K562 (cell line): ENCODE measurements around the gene ZBTB26. TPM values are rescaled to one million over a fixed set of nuclear protein-coding genes. Genes with fewer than 3 reads are reported as not detected.
A peak's percentile ranks its signal among the peaks of the same experiment; 100 is the strongest.

Experiments used
- ATAC-seq: fragments of 200-7000 bp; cut with Tn5 transposase; 3 replicates; pipeline ENCODE4 v1.9.1; 2020; ENCODE audit warnings: moderate library complexity
- BruUV-seq: library from RNA; stranded (reverse); fragments of 400-500 nt; replicated peaks from 2 replicates; lab custom pipeline; 2021; lab: Mats Ljungman, UMichigan
- CTCF ChIA-PET: fragments of 300-600 bp; formaldehyde crosslinking; extraction: SDS; loops from one replicate; lab custom pipeline; 2021; ENCODE audit warnings: low intra/inter-chr PET ratio; lab: Yijun Ruan, JAX
- POLR2A ChIA-PET: fragments of 300-600, 350-650 bp; sonication (Branson Sonifier 250); formaldehyde crosslinking; extraction: SDS; loops from one replicate; lab custom pipeline; 2021; ENCODE audit warnings: antibody characterized with exemption, inconsistent platforms; lab: Yijun Ruan, JAX
- DNase-seq, 4 experiments: peaks; one replicate each; pipeline versions ENCODE4 v3.0.0 to v3.0.0-alpha.2; 2011 to 2018; ENCODE audit warnings: low spot score in 3 of 4, mixed read lengths in 3 of 4; ENCODE audit errors: extremely low read depth in 1 of 4
- FAIRE-seq: peaks from 2 replicates; lab custom pipeline; 2011; peaks lifted over from hg19 to GRCh38; lab: Jason Lieb, UNC
- H2AFZ ChIP-seq: 2 replicates; pipeline ENCODE4 v1.6.0; 2011; ENCODE audit warnings: low read depth, low read length, control low read depth, inconsistent platforms
- H3K27ac ChIP-seq: fragments of 200-600 bp; 3 replicates; pipeline ENCODE4 v1.8.0; 2011; ENCODE audit warnings: low read depth, mild to moderate bottlenecking, control low read depth, inconsistent platforms, low read length, moderate library complexity, mixed read lengths; ENCODE audit errors: extremely low read depth
- H3K27me3 ChIP-seq, 2 experiments: fragments of 300-600 bp in 1 of 2; 2 replicates in 1 of 2; 3 replicates in 1 of 2; pipeline versions ENCODE4 v1.6.0 to v1.8.0; 2011; ENCODE audit warnings: inconsistent platforms in 2 of 2, low read length in 2 of 2, mild to moderate bottlenecking in 1 of 2, mixed read lengths in 1 of 2, moderate library complexity in 1 of 2; ENCODE audit not compliant: control insufficient read depth in 2 of 2, insufficient read depth in 2 of 2
- H3K36me3 ChIP-seq: fragments of 300-600 bp; 3 replicates; pipeline ENCODE4 v1.8.0; 2011; ENCODE audit warnings: mild to moderate bottlenecking, low read length, inconsistent platforms; ENCODE audit not compliant: control insufficient read depth, insufficient read depth
- H3K4me1 ChIP-seq, 2 experiments: fragments of 200-600 bp in 1 of 2; replicated peaks in 1 of 2; 2 replicates in 1 of 2; 3 replicates in 1 of 2; pipeline versions ENCODE4 v1.5.1 to v1.8.0; 2011; ENCODE audit warnings: inconsistent platforms in 2 of 2, low read length in 2 of 2, mild to moderate bottlenecking in 1 of 2, mixed read lengths in 1 of 2, moderate library complexity in 1 of 2; ENCODE audit not compliant: control insufficient read depth in 2 of 2, insufficient read depth in 2 of 2
- H3K4me2 ChIP-seq: 2 replicates; pipeline ENCODE4 v1.6.1; 2011; ENCODE audit warnings: low read length, control low read depth, inconsistent platforms, mixed read lengths; ENCODE audit not compliant: insufficient read depth
- H3K4me3 ChIP-seq: fragments of 200-600 bp; sonication (generic), shearing (Covaris generic); 2 replicates; pipeline ENCODE4 v1.5.1; 2016; ENCODE audit warnings: control low read depth, inconsistent platforms
- H3K79me2 ChIP-seq: fragments of 200-600 bp; 3 replicates; pipeline ENCODE4 v1.8.0; 2011; ENCODE audit warnings: low read length, inconsistent platforms; ENCODE audit not compliant: control insufficient read depth, insufficient read depth
- H3K9ac ChIP-seq, 2 experiments: 2 replicates each; pipeline versions ENCODE4 v1.6.0 to v1.6.1; 2011; ENCODE audit warnings: low read depth in 2 of 2, low read length in 2 of 2, control low read depth in 1 of 2, inconsistent platforms in 1 of 2, mild to moderate bottlenecking in 1 of 2, mixed read lengths in 1 of 2; ENCODE audit not compliant: insufficient read depth in 1 of 2
- H3K9me1 ChIP-seq: one replicate; pipeline ENCODE4 v1.6.0; 2011; ENCODE audit warnings: inconsistent platforms, mild to moderate bottlenecking, low read length, moderate library complexity; ENCODE audit not compliant: control insufficient read depth, insufficient read depth
- H3K9me3 ChIP-seq: replicated peaks from 2 replicates; pipeline ENCODE4 v1.5.1; 2011; ENCODE audit warnings: low read depth, low read length, inconsistent platforms; ENCODE audit not compliant: control insufficient read depth, insufficient read depth
- H4K20me1 ChIP-seq: replicated peaks from 2 replicates; pipeline ENCODE4 v1.6.1; 2011; ENCODE audit warnings: low read length, inconsistent platforms, mixed read lengths; ENCODE audit not compliant: control insufficient read depth, insufficient read depth
- ARNT ChIP-seq, 2 experiments: fragments of 450-650 bp; IDR thresholded peaks; 2 replicates each; pipeline ENCODE4 v1.6.1; 2016; ENCODE audit warnings: mild to moderate bottlenecking in 1 of 2
- POLR2A ChIP-seq: fragments of 450-650 bp; conservative IDR thresholded peaks from 2 replicates; pipeline ENCODE4 v1.6.1; 2016
- RBM25 ChIP-seq: fragments of 200-400 bp; formaldehyde crosslinking; IDR thresholded peaks from 2 replicates; pipeline ENCODE4 v1.6.1; 2018; ENCODE audit warnings: low read length, low read depth, moderate library complexity; ENCODE audit not compliant: severe bottlenecking
- ZNF121 ChIP-seq: sonication (generic); formaldehyde crosslinking; conservative IDR thresholded peaks from 2 replicates; pipeline ENCODE4 v1.8.0; 2022; ENCODE audit warnings: missing genetic modification reagents
- ZNF436 ChIP-seq: fragments of 250-450, 450-650 bp; sonication (Bioruptor Pico); formaldehyde crosslinking; IDR thresholded peaks from 2 replicates; pipeline ENCODE4 v1.7.0; 2020; ENCODE audit warnings: mild to moderate bottlenecking
- WGBS: fragments of 100-300 bp; shearing (Covaris generic); methylation state at CpG from one replicate; pipeline ENCODE4 v1.1.6; 2016; ENCODE audit warnings: low coverage, mixed read lengths; ENCODE audit not compliant: insufficient coverage; ENCODE audit errors: missing lambda C conversion rate; 5-methylcytosine and 5-hydroxymethylcytosine counted together
- in situ Hi-C: fragments of 300-500 bp; cut with MboI; formaldehyde crosslinking; loops from 4 replicates; pipeline ENCODE4 v1.15.0; 2018; ENCODE audit warnings: inconsistent platforms, mixed read lengths
- intact Hi-C: fragments of 100-400 bp; cut with micrococcal nuclease; formaldehyde crosslinking; loops from 2 replicates; pipeline ENCODE4 v1.14.2; 2022
- polyA plus RNA-seq, 8 experiments: library from polyadenylated mRNA; depleted of rRNA in 4 of 8; stranded (reverse) in 5 of 8; unstranded in 3 of 8; fragments of >200 nt; fragmentation: Nextera tagmentation in 2 of 8; fragmentation: Illumina TruSeq in 1 of 8; extraction: Ambion mirVana in 2 of 8; extraction: Trizol in 1 of 8; gene quantifications; 2 replicates each; pipeline versions ENCODE4 v1.2.1 to v1.2.3, GENCODE V29; 2011 to 2014; ENCODE audit warnings: inconsistent platforms in 1 of 8, missing spikeins in 1 of 8
- total RNA-seq, 7 experiments: library from RNA; depleted of rRNA in 6 of 7; stranded (reverse); fragments of >200 nt in 6 of 7; fragmentation: Illumina TruSeq in 2 of 7; extraction: Trizol in 2 of 7; gene quantifications; 2 replicates each; pipeline versions ENCODE4 v1.2.1 to v1.2.3, GENCODE V29; 2011 to 2021; ENCODE audit warnings: low replicate concordance in 1 of 7
- TF ChIP-seq, protein P1 (sequence below): IDR thresholded peaks from 2 replicates; pipeline ENCODE4 v1.6.1; 2016; ENCODE audit warnings: missing genetic modification characterization, missing compliant biosample characterization
- TF ChIP-seq, protein P2 (sequence below): fragments of 150-350 bp; conservative IDR thresholded peaks from 2 replicates; pipeline ENCODE4 v1.6.1; 2014; ENCODE audit warnings: low read length
- TF ChIP-seq, protein P3 (sequence below): fragments of 250-450 bp; sonication (Bioruptor Pico); IDR thresholded peaks from 2 replicates; pipeline ENCODE4 v1.5.0; 2022; ENCODE audit warnings: mild to moderate bottlenecking

Gene ZBTB26
- total and polyA plus RNA-seq, 9 of the 15 experiments (the other 6 are each of a cell fraction or from before 2014, with no cell fraction given), result 2.4 to 20.7 (median 5.0) TPM

DNA sequence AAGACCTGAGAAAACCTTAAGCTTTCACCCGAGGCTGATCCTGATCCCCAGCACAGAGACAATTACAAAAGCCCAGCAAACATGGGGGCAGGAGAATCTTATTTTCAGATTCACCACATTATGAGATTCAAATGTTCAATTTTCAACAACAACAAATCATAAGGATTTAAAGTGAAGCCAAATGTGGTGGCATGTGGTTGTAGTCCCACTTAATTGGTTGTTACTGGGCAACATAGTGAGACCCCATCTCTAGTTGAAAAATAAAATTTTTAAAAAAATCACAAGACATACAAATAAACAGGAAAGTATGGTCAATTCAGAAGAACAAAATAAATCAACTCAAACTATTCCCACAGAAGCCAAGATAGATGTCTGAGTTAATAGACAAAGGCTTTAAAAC is 5.6 kb upstream of the ZBTB26 start:
- in situ Hi-C loops (no loop called here), intact Hi-C loops (no loop called here)
- ChIA-PET CTCF (no interaction called here), POLR2A (no interaction called here)
- Histone ChIP-seq H3K4me1 (peaks cover 4 to 5% of the 10 kb centered on the region in 2 experiments; a peak in 4 of 5 replicates), H3K27ac (no peak overlapping the region), H3K9ac (no peak overlapping the region), H3K36me3 (peaks cover 39% of the 10 kb centered on the region), H3K79me2 (peaks cover 46% of the 10 kb centered on the region), H3K9me3 (no peaks in the 10 kb centered on the region), H3K27me3 (no peaks in the 10 kb centered on the region), H3K9me1 (no peaks in the 10 kb centered on the region), H4K20me1 (no peaks in the 10 kb centered on the region), H2AFZ (no peak overlapping the region), H3K4me2 (no peak overlapping the region), H3K4me3 (no peak overlapping the region)
- TF ChIP-seq, protein P1, sequence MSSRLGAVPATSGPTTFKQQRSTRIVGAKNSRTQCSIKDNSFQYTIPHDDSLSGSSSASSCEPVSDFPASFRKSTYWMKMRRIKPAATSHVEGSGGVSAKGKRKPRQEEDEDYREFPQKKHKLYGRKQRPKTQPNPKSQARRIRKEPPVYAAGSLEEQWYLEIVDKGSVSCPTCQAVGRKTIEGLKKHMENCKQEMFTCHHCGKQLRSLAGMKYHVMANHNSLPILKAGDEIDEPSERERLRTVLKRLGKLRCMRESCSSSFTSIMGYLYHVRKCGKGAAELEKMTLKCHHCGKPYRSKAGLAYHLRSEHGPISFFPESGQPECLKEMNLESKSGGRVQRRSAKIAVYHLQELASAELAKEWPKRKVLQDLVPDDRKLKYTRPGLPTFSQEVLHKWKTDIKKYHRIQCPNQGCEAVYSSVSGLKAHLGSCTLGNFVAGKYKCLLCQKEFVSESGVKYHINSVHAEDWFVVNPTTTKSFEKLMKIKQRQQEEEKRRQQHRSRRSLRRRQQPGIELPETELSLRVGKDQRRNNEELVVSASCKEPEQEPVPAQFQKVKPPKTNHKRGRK (tag), result no peak
- TF ChIP-seq, protein P2, sequence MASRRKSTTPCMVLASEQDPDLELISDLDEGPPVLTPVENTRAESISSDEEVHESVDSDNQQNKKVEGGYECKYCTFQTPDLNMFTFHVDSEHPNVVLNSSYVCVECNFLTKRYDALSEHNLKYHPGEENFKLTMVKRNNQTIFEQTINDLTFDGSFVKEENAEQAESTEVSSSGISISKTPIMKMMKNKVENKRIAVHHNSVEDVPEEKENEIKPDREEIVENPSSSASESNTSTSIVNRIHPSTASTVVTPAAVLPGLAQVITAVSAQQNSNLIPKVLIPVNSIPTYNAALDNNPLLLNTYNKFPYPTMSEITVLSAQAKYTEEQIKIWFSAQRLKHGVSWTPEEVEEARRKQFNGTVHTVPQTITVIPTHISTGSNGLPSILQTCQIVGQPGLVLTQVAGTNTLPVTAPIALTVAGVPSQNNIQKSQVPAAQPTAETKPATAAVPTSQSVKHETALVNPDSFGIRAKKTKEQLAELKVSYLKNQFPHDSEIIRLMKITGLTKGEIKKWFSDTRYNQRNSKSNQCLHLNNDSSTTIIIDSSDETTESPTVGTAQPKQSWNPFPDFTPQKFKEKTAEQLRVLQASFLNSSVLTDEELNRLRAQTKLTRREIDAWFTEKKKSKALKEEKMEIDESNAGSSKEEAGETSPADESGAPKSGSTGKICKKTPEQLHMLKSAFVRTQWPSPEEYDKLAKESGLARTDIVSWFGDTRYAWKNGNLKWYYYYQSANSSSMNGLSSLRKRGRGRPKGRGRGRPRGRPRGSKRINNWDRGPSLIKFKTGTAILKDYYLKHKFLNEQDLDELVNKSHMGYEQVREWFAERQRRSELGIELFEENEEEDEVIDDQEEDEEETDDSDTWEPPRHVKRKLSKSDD, result no peak
- TF ChIP-seq ARNT (IDR thresholded peaks at IDR 0.05) (no peak), ZNF436 (CRISPR knock-in tag) (no peak), POLR2A (no peak), RBM25 (peak; percentile 48), ZNF121 (peak; percentile 85)
- TF ChIP-seq, protein P3, sequence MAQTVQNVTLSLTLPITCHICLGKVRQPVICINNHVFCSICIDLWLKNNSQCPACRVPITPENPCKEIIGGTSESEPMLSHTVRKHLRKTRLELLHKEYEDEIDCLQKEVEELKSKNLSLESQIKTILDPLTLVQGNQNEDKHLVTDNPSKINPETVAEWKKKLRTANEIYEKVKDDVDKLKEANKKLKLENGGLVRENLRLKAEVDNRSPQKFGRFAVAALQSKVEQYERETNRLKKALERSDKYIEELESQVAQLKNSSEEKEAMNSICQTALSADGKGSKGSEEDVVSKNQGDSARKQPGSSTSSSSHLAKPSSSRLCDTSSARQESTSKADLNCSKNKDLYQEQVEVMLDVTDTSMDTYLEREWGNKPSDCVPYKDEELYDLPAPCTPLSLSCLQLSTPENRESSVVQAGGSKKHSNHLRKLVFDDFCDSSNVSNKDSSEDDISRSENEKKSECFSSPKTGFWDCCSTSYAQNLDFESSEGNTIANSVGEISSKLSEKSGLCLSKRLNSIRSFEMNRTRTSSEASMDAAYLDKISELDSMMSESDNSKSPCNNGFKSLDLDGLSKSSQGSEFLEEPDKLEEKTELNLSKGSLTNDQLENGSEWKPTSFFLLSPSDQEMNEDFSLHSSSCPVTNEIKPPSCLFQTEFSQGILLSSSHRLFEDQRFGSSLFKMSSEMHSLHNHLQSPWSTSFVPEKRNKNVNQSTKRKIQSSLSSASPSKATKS (CRISPR knock-in tag), result no peak
- FAIRE-seq, result no peak
- no peak for DNase-seq
- no peak for ATAC-seq
- BruUV-seq, result no TSS peak
- WGBS, result 31% methylated on average over 1 of the region's 1 CpG
